Lung (tissue), 12 donors: ENCODE results near the gene PHF24. TPM values are rescaled to one million over a fixed set of nuclear protein-coding genes. Genes with fewer than 3 reads are reported as not detected.

Source experiments
- ATAC-seq: fragments of 200-7000 bp; cut with Tn5 transposase; one replicate; pipeline ENCODE4 v1.9.1; 2020; ENCODE audit warnings: moderate number of reproducible peaks; ENCODE audit not compliant: insufficient read depth, low FRiP score
- DNase-seq, 3 donors: peaks; one replicate each; pipeline ENCODE4 v3.0.0-alpha.2; 2013 to 2017
- H3K27ac ChIP-seq, 2 donors: one replicate each; pipeline ENCODE4 v1.5.1; 2013; ENCODE audit warnings: mild to moderate bottlenecking in 2 of 2, moderate library complexity in 2 of 2, control low read depth in 1 of 2, inconsistent platforms in 1 of 2, low read depth in 1 of 2, low read length in 1 of 2
- H3K27me3 ChIP-seq, 3 donors: one replicate each; pipeline ENCODE4 v1.5.1; 2013; ENCODE audit warnings: low read length in 2 of 3; ENCODE audit not compliant: control insufficient read depth in 3 of 3, insufficient read depth in 3 of 3
- H3K36me3 ChIP-seq, 4 donors: one replicate each; pipeline ENCODE4 v1.5.1; 2013; ENCODE audit warnings: low read length in 4 of 4, mild to moderate bottlenecking in 1 of 4, moderate library complexity in 1 of 4; ENCODE audit not compliant: control insufficient read depth in 4 of 4, insufficient read depth in 4 of 4
- H3K4me1 ChIP-seq, 5 donors: one replicate each; pipeline ENCODE4 v1.5.1; 2013; ENCODE audit warnings: low read length in 5 of 5, mild to moderate bottlenecking in 2 of 5, moderate library complexity in 1 of 5; ENCODE audit not compliant: control insufficient read depth in 5 of 5, insufficient read depth in 5 of 5
- H3K4me3 ChIP-seq: one replicate; pipeline ENCODE4 v1.5.1; 2013; ENCODE audit warnings: mild to moderate bottlenecking, control low read depth, moderate library complexity
- H3K9ac ChIP-seq, 2 donors: one replicate each; pipeline ENCODE4 v1.5.1; 2013; ENCODE audit warnings: low read length in 2 of 2, control low read depth in 1 of 2; ENCODE audit not compliant: insufficient read depth in 1 of 2
- H3K9me3 ChIP-seq, 4 donors: one replicate each; pipeline ENCODE4 v1.5.1; 2013; ENCODE audit warnings: low read length in 3 of 4, mild to moderate bottlenecking in 1 of 4, moderate library complexity in 1 of 4; ENCODE audit not compliant: control insufficient read depth in 4 of 4, insufficient read depth in 3 of 4
- CTCF ChIP-seq: IDR thresholded peaks from 2 replicates; pipeline ENCODE4 v1.5.1; 2012; ENCODE audit warnings: mild to moderate bottlenecking; ENCODE audit errors: control extremely low read depth, extremely low read depth
- WGBS, 2 donors: extraction: QIAGEN DNeasy Blood & Tissue Kit; methylation state at CpG; one replicate each; pipeline ENCODE4 v1.1.7; 2013; 5-methylcytosine and 5-hydroxymethylcytosine counted together
- polyA plus RNA-seq, 2 donors: library from polyadenylated mRNA; stranded (reverse); fragments of 200-250 nt; gene quantifications; one replicate each; pipeline ENCODE4 v1.2.1, GENCODE V29; 2013
- total RNA-seq, 2 donors: library from RNA; depleted of rRNA in 1 of 2; stranded (reverse); fragments of >200 nt in 1 of 2; gene quantifications; one replicate each; pipeline ENCODE4 v1.2.1, GENCODE V29; 2014 to 2021
- donor health status: control.
- donor health status: control.
- donor health status: Bipolar disorder and iron deficiency.
- donor health status: healthy.
- donor health status: DM: yes; HTN: yes; CAD: no.

PHF24 gene
- total and polyA plus RNA-seq, 4 donors = 0.10 to 1.0 (median 0.31) TPM

GRCh38 chr9:34984049-34984448 is 26.0 kb downstream of the PHF24 start:
- Histone ChIP-seq H3K36me3 (no peaks in the 10 kb centered on the region), H3K4me3 (no peak overlapping the region), H3K27me3 (no peaks in the 10 kb centered on the region), H3K4me1 (peaks cover 0 to 4% (median 4%) of the 10 kb centered on the region in 5 donors), H3K9me3 (no peaks in the 10 kb centered on the region), H3K9ac (no peak overlapping the region), H3K27ac (no peak overlapping the region)
- ATAC-seq = no peak
- DNase-seq = peak; percentile 61 to 80 (median 69)
- 0 to 3% methylated on average over 1 of the region's 1 CpG for WGBS, 2 donors
- no peak for TF ChIP-seq CTCF

- H3K9me3 ChIP-seq = no peaks in the 10 kb centered on the region
- no peaks in the 10 kb centered on the region for H3K27me3 ChIP-seq
- no peak overlapping the region for H3K9ac ChIP-seq
- peak; percentile 43 for TF ChIP-seq CTCF
- DNase-seq = peak; percentile 49 to 65 (median 51)
- no peak for ATAC-seq
- H3K4me3 ChIP-seq = no peak overlapping the region
- no peak overlapping the region for H3K27ac ChIP-seq
- H3K36me3 ChIP-seq = no peaks in the 10 kb centered on the region
- H3K4me1 ChIP-seq = peaks cover 0 to 8% (median 6%) of the 10 kb centered on the region in 5 donors
- 18 to 21% methylated on average over 7 of the region's 7 CpGs for WGBS, 2 donors
Observed at GRCh38 chr9:34985311-34985899, 27.3 kb downstream of the PHF24 start.

GRCh38 chr9:34986540-34987047 is 28.5 kb downstream of the PHF24 start:
- H3K36me3 ChIP-seq = no peaks in the 10 kb centered on the region
- no peak overlapping the region for H3K4me3 ChIP-seq
- peaks cover 0 to 14% (median 8%) of the 10 kb centered on the region in 5 donors for H3K4me1 ChIP-seq
- peak; percentile 22 to 49 (median 37) for DNase-seq
- no peak for ATAC-seq
- H3K27me3 ChIP-seq = no peaks in the 10 kb centered on the region
- H3K9ac ChIP-seq = no peak overlapping the region
- no peaks in the 10 kb centered on the region for H3K9me3 ChIP-seq
- no peak overlapping the region for H3K27ac ChIP-seq
- no peak for TF ChIP-seq CTCF
- 22 to 39% methylated on average over 9 of the region's 9 CpGs for WGBS, 2 donors
